Esophagus muscularis mucosa (tissue), 2 donors: ENCODE data around the gene CD300LG.

ENCODE experiments used
- POLR2A ChIP-seq: fragments of 450-650 bp; IDR thresholded peaks from one replicate; pipeline ENCODE4 v1.6.1; 2017; ENCODE audit warnings: antibody characterized with exemption, moderate library complexity, mild to moderate bottlenecking, low read depth
- POLR2AphosphoS5 ChIP-seq, 2 donors: sonication (generic); formaldehyde crosslinking; IDR thresholded peaks; one replicate each; pipeline ENCODE4 v1.6.1; 2017; ENCODE audit warnings: antibody characterized with exemption in 2 of 2

- TF ChIP-seq POLR2A (no peak), POLR2AphosphoS5 (IDR thresholded peaks at IDR 0.05) (no peak)
Observed at GRCh38 chr17:43874293-43874692, 27.3 kb downstream of the CD300LG start.
